ENCODE measurements around the gene EHD4.

Gene EHD4

GRCh38 chr15:41901431-41901830 is 70.9 kb downstream of the EHD4 start:
- Histone ChIP-seq H3K4me2 (ENCODE audit: low read depth, low read length, poor library complexity, severe bottlenecking) (no peak overlapping the region), H3F3A (ENCODE audit: low read depth) (no peaks in the 10 kb centered on the region), H4K20me1 (ENCODE audit: insufficient read depth, low read length, poor library complexity, severe bottlenecking) (no peaks in the 10 kb centered on the region), H3K27me3 (ENCODE audit: insufficient read depth, low read length, poor library complexity, severe bottlenecking) (no peaks in the 10 kb centered on the region), H3K9ac (ENCODE audit: low read depth, low read length, poor library complexity, severe bottlenecking) (no peak overlapping the region), H3K9me3 (ENCODE audit: insufficient read depth, low read depth, low read length) (no peaks in the 10 kb centered on the region), H3K4me3 (ENCODE audit: low read length, poor library complexity, severe bottlenecking) (no peak overlapping the region), H2AFZ (ENCODE audit: low read length) (no peak overlapping the region), H3K9me2 (replicated peaks; ENCODE audit: low read depth, low read length) (no peaks in the 10 kb centered on the region), H3K79me2 (ENCODE audit: insufficient read depth, low read length) (no peaks in the 10 kb centered on the region), H3K4me1 (ENCODE audit: insufficient read depth, low read length, poor library complexity, severe bottlenecking) (peaks cover 14% of the 10 kb centered on the region), H3K36me3 (ENCODE audit: insufficient read depth, low read length) (no peaks in the 10 kb centered on the region)
- TF ChIP-seq, protein P1, sequence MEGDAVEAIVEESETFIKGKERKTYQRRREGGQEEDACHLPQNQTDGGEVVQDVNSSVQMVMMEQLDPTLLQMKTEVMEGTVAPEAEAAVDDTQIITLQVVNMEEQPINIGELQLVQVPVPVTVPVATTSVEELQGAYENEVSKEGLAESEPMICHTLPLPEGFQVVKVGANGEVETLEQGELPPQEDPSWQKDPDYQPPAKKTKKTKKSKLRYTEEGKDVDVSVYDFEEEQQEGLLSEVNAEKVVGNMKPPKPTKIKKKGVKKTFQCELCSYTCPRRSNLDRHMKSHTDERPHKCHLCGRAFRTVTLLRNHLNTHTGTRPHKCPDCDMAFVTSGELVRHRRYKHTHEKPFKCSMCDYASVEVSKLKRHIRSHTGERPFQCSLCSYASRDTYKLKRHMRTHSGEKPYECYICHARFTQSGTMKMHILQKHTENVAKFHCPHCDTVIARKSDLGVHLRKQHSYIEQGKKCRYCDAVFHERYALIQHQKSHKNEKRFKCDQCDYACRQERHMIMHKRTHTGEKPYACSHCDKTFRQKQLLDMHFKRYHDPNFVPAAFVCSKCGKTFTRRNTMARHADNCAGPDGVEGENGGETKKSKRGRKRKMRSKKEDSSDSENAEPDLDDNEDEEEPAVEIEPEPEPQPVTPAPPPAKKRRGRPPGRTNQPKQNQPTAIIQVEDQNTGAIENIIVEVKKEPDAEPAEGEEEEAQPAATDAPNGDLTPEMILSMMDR (conservative IDR thresholded peaks at IDR 0.05; ENCODE audit: low read length): no peak
- no peak for TF ChIP-seq EZH2phosphoT487 (IDR thresholded peaks at IDR 0.05; ENCODE audit: borderline replicate concordance)

GRCh38 chr15:41900526-41901380 is 71.6 kb downstream of the EHD4 start:
- Histone ChIP-seq H2AFZ (ENCODE audit: low read length) (no peak overlapping the region), H3F3A (ENCODE audit: low read depth) (no peaks in the 10 kb centered on the region), H4K20me1 (ENCODE audit: insufficient read depth, low read length, poor library complexity, severe bottlenecking) (no peaks in the 10 kb centered on the region), H3K4me2 (ENCODE audit: low read depth, low read length, poor library complexity, severe bottlenecking) (no peak overlapping the region), H3K4me1 (ENCODE audit: insufficient read depth, low read length, poor library complexity, severe bottlenecking) (peaks cover 14% of the 10 kb centered on the region), H3K27me3 (ENCODE audit: insufficient read depth, low read length, poor library complexity, severe bottlenecking) (no peaks in the 10 kb centered on the region), H3K9me2 (replicated peaks; ENCODE audit: low read depth, low read length) (no peaks in the 10 kb centered on the region), H3K4me3 (ENCODE audit: low read length, poor library complexity, severe bottlenecking) (no peak overlapping the region), H3K36me3 (ENCODE audit: insufficient read depth, low read length) (no peaks in the 10 kb centered on the region), H3K79me2 (ENCODE audit: insufficient read depth, low read length) (no peaks in the 10 kb centered on the region), H3K9me3 (ENCODE audit: insufficient read depth, low read depth, low read length) (no peaks in the 10 kb centered on the region), H3K9ac (ENCODE audit: low read depth, low read length, poor library complexity, severe bottlenecking) (no peak overlapping the region)
- TF ChIP-seq, protein P1 (conservative IDR thresholded peaks at IDR 0.05; ENCODE audit: low read length): no peak
- TF ChIP-seq EZH2phosphoT487 (IDR thresholded peaks at IDR 0.05; ENCODE audit: borderline replicate concordance): no peak

- no peak overlapping the region for H2AFZ ChIP-seq (ENCODE audit: low read length)
- H3K79me2 ChIP-seq (ENCODE audit: insufficient read depth, low read length): no peaks in the 10 kb centered on the region
- H3K9me3 ChIP-seq (ENCODE audit: insufficient read depth, low read depth, low read length): no peaks in the 10 kb centered on the region
- no peaks in the 10 kb centered on the region for H3K36me3 ChIP-seq (ENCODE audit: insufficient read depth, low read length)
- no peak overlapping the region for H3K9ac ChIP-seq (ENCODE audit: low read depth, low read length, poor library complexity, severe bottlenecking)
- no peaks in the 10 kb centered on the region for H4K20me1 ChIP-seq (ENCODE audit: insufficient read depth, low read length, poor library complexity, severe bottlenecking)
- H3F3A ChIP-seq (ENCODE audit: low read depth): no peaks in the 10 kb centered on the region
- H3K27me3 ChIP-seq (ENCODE audit: insufficient read depth, low read length, poor library complexity, severe bottlenecking): no peaks in the 10 kb centered on the region
- no peaks in the 10 kb centered on the region for H3K9me2 ChIP-seq (replicated peaks; ENCODE audit: low read depth, low read length)
- peaks cover 21% of the 10 kb centered on the region for H3K4me1 ChIP-seq (ENCODE audit: insufficient read depth, low read length, poor library complexity, severe bottlenecking)
- no peak overlapping the region for H3K4me3 ChIP-seq (ENCODE audit: low read length, poor library complexity, severe bottlenecking)
- no peak overlapping the region for H3K4me2 ChIP-seq (ENCODE audit: low read depth, low read length, poor library complexity, severe bottlenecking)
- TF ChIP-seq EZH2phosphoT487 (IDR thresholded peaks at IDR 0.05; ENCODE audit: borderline replicate concordance): no peak
- TF ChIP-seq, protein P1 (conservative IDR thresholded peaks at IDR 0.05; ENCODE audit: low read length): no peak
Observed at GRCh38 chr15:41899854-41900442, 72.4 kb downstream of the EHD4 start.

All from Loucy (cell line).